Heart right ventricle (tissue), 16 donors: ENCODE results near the gene SCIN. TPM values are rescaled to one million over a fixed set of nuclear protein-coding genes. Genes with fewer than 3 reads are reported as not detected.
"Not testable (repeated sequence)": the region's sequence is repeated elsewhere in the genome, so short reads cannot be mapped to it uniquely, and the experiment has no call there.

ENCODE experiments used
- ATAC-seq, 8 donors: fragments of 200-7000 bp; cut with Tn5 transposase; one replicate each; pipeline ENCODE4 v1.9.1; 2020; ENCODE audit warnings: mild to moderate bottlenecking in 8 of 8, moderate library complexity in 8 of 8, moderate number of reproducible peaks in 1 of 8
- DNase-seq, 2 donors: peaks; one replicate each; pipeline ENCODE4 v3.0.0-alpha.2; 2020
- H3K27ac ChIP-seq, 10 donors: fragments of 200-600 bp; sonication (generic) in 2 of 10; one replicate each; pipeline versions ENCODE4 v1.5.0 to v1.8.0; 2020 to 2022; ENCODE audit warnings: mild to moderate bottlenecking in 3 of 10
- H3K27me3 ChIP-seq, 7 donors: fragments of 200-600 bp; one replicate each; pipeline ENCODE4 v1.8.0; 2021 to 2022; ENCODE audit warnings: mild to moderate bottlenecking in 2 of 7
- H3K36me3 ChIP-seq, 9 donors: fragments of 200-600 bp; sonication (generic) in 1 of 9; one replicate each; pipeline versions ENCODE4 v1.5.0 to v1.8.0; 2020 to 2022; ENCODE audit warnings: mild to moderate bottlenecking in 2 of 9
- H3K4me1 ChIP-seq, 9 donors: fragments of 200-600 bp; sonication (generic) in 1 of 9; one replicate each; pipeline versions ENCODE4 v1.5.0 to v1.8.0; 2020 to 2022; ENCODE audit warnings: mild to moderate bottlenecking in 4 of 9
- H3K4me3 ChIP-seq, 10 donors: fragments of 200-600 bp; sonication (generic) in 2 of 10; one replicate each; pipeline versions ENCODE4 v1.5.0 to v1.8.0; 2020 to 2022; ENCODE audit warnings: mild to moderate bottlenecking in 7 of 10, moderate library complexity in 2 of 10
- H3K9me3 ChIP-seq, 11 donors: fragments of 200-600 bp in 10 of 11; sonication (generic) in 2 of 11; one replicate each; pipeline versions ENCODE4 v1.5.0 to v1.8.0; 2013 to 2022; ENCODE audit warnings: mild to moderate bottlenecking in 2 of 11, control low read depth in 1 of 11, moderate library complexity in 1 of 11
- WGBS, 2 donors: extraction: QIAGEN DNeasy Blood & Tissue Kit; methylation state at CpG; one replicate each; pipeline ENCODE4 v1.1.7; 2013; ENCODE audit warnings: inconsistent platforms in 1 of 2; 5-methylcytosine and 5-hydroxymethylcytosine counted together
- intact Hi-C, 10 donors: fragments of 100-400 bp; cut with DNase I; formaldehyde crosslinking; loops; one replicate each; pipeline versions ENCODE4 v1.11.1 to v1.14.2; 2022
- long read RNA-seq, 3 donors: library from polyadenylated mRNA; unstranded; transcript quantifications; one replicate each; pipeline ENCODE4 v2.0.0, GENCODE V29; 2020 to 2021
- polyA plus RNA-seq, 2 donors: library from polyadenylated mRNA; stranded (reverse); fragments of 200-250 nt; gene quantifications; one replicate each; pipeline ENCODE4 v1.2.3, GENCODE V29; 2013
- total RNA-seq, 10 donors: library from RNA; stranded (reverse); fragmentation: NEBNext Ultra II Directional in 3 of 10; extraction: Animal tissue kit (Norgen Biotek cat#: 25700) in 3 of 10; gene quantifications; one replicate each; pipeline versions ENCODE4 v1.2.1 to v1.2.4, GENCODE V29; 2021 to 2023
- TF ChIP-seq, protein P1 (sequence below), 9 donors: fragments of 200-600 bp; sonication (generic) in 2 of 9; IDR thresholded peaks; one replicate each; pipeline versions ENCODE4 v1.5.0 to v1.8.0; 2021 to 2022; ENCODE audit warnings: antibody characterized with exemption in 9 of 9, mild to moderate bottlenecking in 5 of 9, moderate library complexity in 1 of 9
- donor health status: Arrhythmogenic right ventricular cardiomyopathy.
- donor health status: ischemic (EF 13 %, LVEDD 7.1; RV severe dilation, severe dysfunction).
- donor health status: healthy with polysubstance abuse.
- donor health status: DM: no; HTN: yes; CAD: no.
- donor health status: DM: no; HTN: no; CAD: no.
- donor health status: ischemic (EF 25% LVEDD 6.9; RV normal size, moderate dysfunction).
- donor health status: ischemic (EF 25% LVEDD 5.7; RV mildly dilated, moderate dysfunction).
- donor health status: healthy.
- donor health status: DM: yes; HTN: yes; CAD: no.
- donor health status: Ischemic cardiomyopathy.
- donor health status: ischemic (EF 35%, LVEDD 5.7; RV mildly dilated, moderate dysfunction).
- donor health status: nonischemic (EF 11% LVEDD 7.7; RV severe dilation, severe dysfunction).
- donor health status: DM: yes; HTN: yes; CAD: no.
- donor health status: PGD.
- donor health status: ischemic (EF 29% LVEDD 5.4; RV normal size, mild dysfunction).
- donor health status: nonischemic (EF 23%, LVEDD 6.1; RV moderate dilation, normal function).

SCIN gene
- 1 to 10 TPM in 1 of 10 donors, under 1 TPM in 6, not detected in 3; 0.12 to 1.5 (median 0.33) TPM for total RNA-seq
- under 1 TPM; 0.01 to 0.07 TPM for polyA plus RNA-seq
- long read RNA-seq, donor 1, result 0 reads
- long read RNA-seq, donor 2, result 0 reads
- long read RNA-seq, donor 3, result 0 reads

DNA sequence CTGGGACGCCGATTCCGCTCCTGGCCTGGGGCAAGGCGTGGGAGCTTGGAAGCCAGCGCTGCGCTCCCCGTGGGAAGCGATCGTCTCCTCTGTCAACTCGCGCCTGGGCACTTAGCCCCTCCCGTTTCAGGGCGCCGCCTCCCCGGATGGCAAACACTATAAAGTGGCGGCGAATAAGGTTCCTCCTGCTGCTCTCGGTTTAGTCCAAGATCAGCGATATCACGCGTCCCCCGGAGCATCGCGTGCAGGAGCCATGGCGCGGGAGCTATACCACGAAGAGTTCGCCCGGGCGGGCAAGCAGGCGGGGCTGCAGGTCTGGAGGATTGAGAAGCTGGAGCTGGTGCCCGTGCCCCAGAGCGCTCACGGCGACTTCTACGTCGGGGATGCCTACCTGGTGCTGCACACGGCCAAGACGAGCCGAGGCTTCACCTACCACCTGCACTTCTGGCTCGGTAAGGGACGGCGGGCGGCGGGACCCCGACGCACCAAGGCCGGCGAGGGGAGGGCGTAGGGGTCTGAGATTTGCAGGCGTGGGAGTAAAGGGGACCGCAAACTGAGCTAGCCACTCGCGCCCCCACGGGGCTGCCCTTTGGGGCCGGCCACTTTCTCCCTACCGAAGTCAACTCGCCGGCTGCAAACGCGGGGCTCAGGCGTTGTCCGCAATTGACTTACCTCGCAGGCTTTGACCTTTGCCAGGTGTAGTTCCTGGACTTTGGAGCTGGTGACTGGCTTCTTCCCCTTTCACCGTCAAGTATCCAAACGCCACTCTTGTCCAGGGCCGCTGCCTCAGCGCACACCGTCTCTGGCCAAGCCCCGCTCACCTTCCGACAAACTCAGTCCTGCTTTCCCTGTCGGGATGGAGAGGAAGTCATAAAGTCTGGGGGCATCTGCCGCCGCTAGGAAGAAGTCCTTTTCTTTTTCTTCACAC, at the start of gene SCIN:
Gene SCIN, plus strand, starts transcription at position 187 of the 928 bp plus-strand sequence. Its CDS starts 67 bp downstream, at position 254.
- intact Hi-C loops, result no loop called here
- H3K27me3 ChIP-seq, result peaks cover 4 to 56% (median 42%) of the 10 kb centered on the region in 7 donors
- ATAC-seq (peak in 6 of 8 donors; percentile 38 to 64 (median 48)), DNase-seq (peak in 1 of 2 donors; percentile 19)
- no peaks in the 10 kb centered on the region for H3K9me3 ChIP-seq
- no peaks in the 10 kb centered on the region for H3K36me3 ChIP-seq
- TF ChIP-seq, protein P1, sequence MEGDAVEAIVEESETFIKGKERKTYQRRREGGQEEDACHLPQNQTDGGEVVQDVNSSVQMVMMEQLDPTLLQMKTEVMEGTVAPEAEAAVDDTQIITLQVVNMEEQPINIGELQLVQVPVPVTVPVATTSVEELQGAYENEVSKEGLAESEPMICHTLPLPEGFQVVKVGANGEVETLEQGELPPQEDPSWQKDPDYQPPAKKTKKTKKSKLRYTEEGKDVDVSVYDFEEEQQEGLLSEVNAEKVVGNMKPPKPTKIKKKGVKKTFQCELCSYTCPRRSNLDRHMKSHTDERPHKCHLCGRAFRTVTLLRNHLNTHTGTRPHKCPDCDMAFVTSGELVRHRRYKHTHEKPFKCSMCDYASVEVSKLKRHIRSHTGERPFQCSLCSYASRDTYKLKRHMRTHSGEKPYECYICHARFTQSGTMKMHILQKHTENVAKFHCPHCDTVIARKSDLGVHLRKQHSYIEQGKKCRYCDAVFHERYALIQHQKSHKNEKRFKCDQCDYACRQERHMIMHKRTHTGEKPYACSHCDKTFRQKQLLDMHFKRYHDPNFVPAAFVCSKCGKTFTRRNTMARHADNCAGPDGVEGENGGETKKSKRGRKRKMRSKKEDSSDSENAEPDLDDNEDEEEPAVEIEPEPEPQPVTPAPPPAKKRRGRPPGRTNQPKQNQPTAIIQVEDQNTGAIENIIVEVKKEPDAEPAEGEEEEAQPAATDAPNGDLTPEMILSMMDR (IDR thresholded peaks at IDR 0.05), result no peak
- H3K4me3 ChIP-seq, result peak within 1 kb of the TSS in 9 of 10 donors; percentile 7 to 55 (median 45)
- peaks cover 0 to 23% (median 13%) of the 10 kb centered on the region in 9 donors for H3K4me1 ChIP-seq
- 3 to 6% methylated on average over 74 of the region's 74 CpGs for WGBS, 2 donors
- H3K27ac ChIP-seq, result no peak within 1 kb of the TSS

DNA sequence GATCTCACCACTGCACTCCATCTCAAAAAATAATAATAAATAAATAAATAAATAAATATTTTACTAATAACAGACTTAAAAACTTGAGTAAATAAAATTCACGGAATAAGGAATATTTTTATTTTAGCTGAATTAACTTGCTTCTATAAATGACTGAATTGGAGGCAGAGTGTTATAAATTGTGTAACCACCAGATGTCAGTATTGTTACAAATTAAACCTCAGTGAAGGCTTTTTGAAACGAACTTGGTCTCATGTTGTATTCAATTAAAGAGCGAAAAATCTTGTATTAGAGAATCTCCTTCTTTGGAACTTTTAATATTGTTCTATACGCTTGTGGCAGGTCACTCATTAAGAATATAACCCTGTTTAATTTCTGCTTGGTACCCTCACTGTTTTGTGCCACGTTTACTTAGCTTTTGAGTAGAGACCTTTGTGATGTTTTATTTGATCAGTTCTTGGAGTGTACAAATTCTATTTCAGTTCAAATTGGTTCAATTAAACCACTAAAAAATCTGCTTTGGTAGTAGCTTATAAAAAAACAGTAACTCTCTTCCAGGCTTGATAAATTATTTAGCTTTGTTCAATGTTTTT, 45.6 kb upstream of the SCIN start:
- Histone ChIP-seq H3K4me3 (no peak overlapping the region), H3K4me1 (no peaks in the 10 kb centered on the region), H3K27me3 (peaks cover 0 to 5% (median 0%) of the 10 kb centered on the region in 7 donors), H3K36me3 (no peaks in the 10 kb centered on the region), H3K9me3 (no peaks in the 10 kb centered on the region), H3K27ac (no peak overlapping the region)
- intact Hi-C loops, result loop anchor here in 9 of 10 donors (2.0 to 10.0 kb wide), 6 partner anchors 97 to 742 kb away; no protein-coding TSS in a partner anchor
- TF ChIP-seq, protein P1 (IDR thresholded peaks at IDR 0.05), result peak; percentile 38 to 77 (median 70)
- DNase-seq (no peak), ATAC-seq (no peak)
- 21 to 23% methylated on average over 5 of the region's 5 CpGs for WGBS, 2 donors

DNA sequence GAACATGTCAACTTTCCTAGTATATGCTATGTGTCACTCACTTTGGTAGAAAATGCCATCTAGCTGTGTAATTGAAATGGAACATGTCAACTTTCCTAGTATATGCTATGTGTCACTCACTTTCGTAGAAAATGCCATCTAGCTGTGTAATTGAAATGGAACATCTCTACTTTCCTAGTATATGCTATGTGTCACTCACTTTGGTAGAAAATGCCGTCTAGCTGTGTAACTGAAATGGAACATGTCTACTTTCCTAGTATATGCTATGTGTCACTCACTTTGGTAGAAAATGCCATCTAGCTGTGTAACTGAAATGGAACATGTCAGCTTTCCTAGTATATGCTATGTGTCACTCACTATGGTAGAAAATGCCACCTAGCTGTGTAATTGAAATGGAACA, 43.8 kb upstream of the SCIN start:
- not testable (repeated sequence) for H3K4me1 ChIP-seq, H3K27me3 ChIP-seq, DNase-seq, H3K9me3 ChIP-seq, H3K27ac ChIP-seq, H3K4me3 ChIP-seq, ATAC-seq, H3K36me3 ChIP-seq
- WGBS, 2 donors, result 77 to 81% methylated on average over 2 of the region's 2 CpGs
- intact Hi-C loops, result loop anchor here in 5 of 10 donors (5.0 to 10.0 kb wide), 3 partner anchors 96 to 736 kb away; no protein-coding TSS in a partner anchor

DNA sequence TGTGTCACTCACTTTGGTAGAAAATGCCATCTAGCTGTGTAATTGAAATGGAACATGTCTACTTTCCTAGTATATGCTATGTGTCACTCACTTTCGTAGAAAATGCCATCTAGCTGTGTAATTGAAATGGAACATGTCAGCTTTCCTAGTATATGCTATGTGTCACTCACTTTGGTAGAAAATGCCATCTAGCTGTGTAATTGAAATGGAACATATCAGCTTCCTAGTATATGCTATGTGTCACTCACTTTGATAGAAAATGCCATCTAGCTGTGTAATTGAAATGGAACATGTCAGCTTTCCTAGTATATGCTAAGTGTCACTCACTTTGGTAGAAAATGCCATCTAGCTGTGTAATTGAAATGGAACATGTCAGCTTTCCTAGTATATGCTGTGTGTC, 42.9 kb upstream of the SCIN start:
- not testable (repeated sequence) for H3K4me3 ChIP-seq, H3K36me3 ChIP-seq, H3K9me3 ChIP-seq, H3K4me1 ChIP-seq, H3K27me3 ChIP-seq, H3K27ac ChIP-seq, DNase-seq, ATAC-seq
- intact Hi-C loops, result loop anchor here in 5 of 10 donors (5.0 to 10.0 kb wide), 3 partner anchors 95 to 735 kb away; no protein-coding TSS in a partner anchor
- 84 to 87% methylated on average over 1 of the region's 1 CpG for WGBS, 2 donors
